PC-3 (cell line): Measurements from ENCODE around the gene FNDC10. TPM values are rescaled to one million over a fixed set of nuclear protein-coding genes. Genes with fewer than 3 reads are reported as not detected.

Source experiments
- ATAC-seq: fragments of 200-7000 bp; cut with Tn5 transposase; 2 replicates; pipeline ENCODE4 v1.9.1; 2020; ENCODE audit warnings: mild to moderate bottlenecking, moderate library complexity
- BruUV-seq: library from RNA; stranded (reverse); fragments of 400-500 nt; replicated peaks from 2 replicates; lab custom pipeline; 2021; lab: Mats Ljungman, UMichigan
- CTCF ChIA-PET: fragments of 300-600 bp; sonication (Branson Sonifier 250); formaldehyde crosslinking; loops from one replicate; lab custom pipeline; 2022; ENCODE audit warnings: antibody characterized with exemption; lab: Charles Lee
- POLR2A ChIA-PET: fragments of 300-600 bp; sonication (Branson Sonifier 250); formaldehyde crosslinking; loops from one replicate; lab custom pipeline; 2022; ENCODE audit warnings: antibody characterized with exemption; ENCODE audit not compliant: unreplicated experiment; lab: Charles Lee
- DNase-seq: peaks from one replicate; pipeline ENCODE4 v3.0.0-alpha.2; 2015
- H2AFZ ChIP-seq: fragments of 300-600 bp; sonication (generic); 2 replicates; pipeline ENCODE4 v1.6.0; 2016; ENCODE audit warnings: antibody characterized with exemption, low read length
- H3F3A ChIP-seq: fragments of 300-600 bp; sonication (generic); one replicate; pipeline ENCODE4 v1.6.0; 2017; ENCODE audit warnings: antibody characterized with exemption, low read length, control low read depth, mild to moderate bottlenecking; ENCODE audit not compliant: unreplicated experiment
- H3K27ac ChIP-seq: fragments of 300-600 bp; sonication (generic); 2 replicates; pipeline ENCODE4 v1.5.1; 2016; ENCODE audit warnings: mild to moderate bottlenecking, low read length
- H3K27me3 ChIP-seq: fragments of 300-600 bp; sonication (generic); 2 replicates; pipeline ENCODE4 v1.6.1; 2016; ENCODE audit warnings: low read length, mixed read lengths
- H3K36me3 ChIP-seq: fragments of 300-600 bp; sonication (generic); 2 replicates; pipeline ENCODE4 v1.6.1; 2016; ENCODE audit warnings: low read depth, mixed run types, low read length, mixed read lengths
- H3K4me1 ChIP-seq: fragments of 300-600 bp; sonication (generic); 2 replicates; pipeline ENCODE4 v1.5.1; 2016; ENCODE audit warnings: low read length; ENCODE audit not compliant: insufficient read depth
- H3K4me2 ChIP-seq: fragments of 300-600 bp; sonication (generic); 2 replicates; pipeline ENCODE4 v1.6.0; 2016; ENCODE audit warnings: low read length
- H3K4me3 ChIP-seq: fragments of 300-600 bp; sonication (generic); 2 replicates; pipeline ENCODE4 v1.5.1; 2016; ENCODE audit warnings: mild to moderate bottlenecking, low read length, mixed read lengths
- H3K79me2 ChIP-seq: fragments of 300-600 bp; sonication (generic); 2 replicates; pipeline ENCODE4 v1.6.1; 2017; ENCODE audit warnings: low read length, mixed read lengths
- H3K9ac ChIP-seq: fragments of 300-600 bp; sonication (generic); 2 replicates; pipeline ENCODE4 v1.6.0; 2016; ENCODE audit warnings: mild to moderate bottlenecking, low read length
- H3K9me2 ChIP-seq: fragments of 300-600 bp; sonication (generic); replicated peaks from 2 replicates; pipeline ENCODE4 v1.6.1; 2016; ENCODE audit warnings: mixed run types, low read length, mixed read lengths
- H3K9me3 ChIP-seq: fragments of 300-600 bp; sonication (generic); 2 replicates; pipeline ENCODE4 v1.6.1; 2016; ENCODE audit warnings: low read length, mixed read lengths
- H4K20me1 ChIP-seq: fragments of 300-600 bp; sonication (generic); 2 replicates; pipeline ENCODE4 v1.6.1; 2016; ENCODE audit warnings: low read length, mixed read lengths
- EZH2 ChIP-seq: fragments of 300-600 bp; sonication (generic); IDR thresholded peaks from one replicate; pipeline ENCODE4 v1.6.1; 2017; ENCODE audit warnings: antibody characterized with exemption, mild to moderate bottlenecking, low read length; ENCODE audit not compliant: unreplicated experiment
- EZH2phosphoT487 ChIP-seq: fragments of 300-600 bp; sonication (generic); IDR thresholded peaks from 2 replicates; pipeline ENCODE4 v1.6.1; 2018; ENCODE audit warnings: mild to moderate bottlenecking, antibody characterized with exemption, low read length, borderline replicate concordance
- intact Hi-C: fragments of 100-400 bp; cut with micrococcal nuclease; formaldehyde crosslinking; loops from 2 replicates; pipeline ENCODE4 v1.9.0; 2023
- total RNA-seq: library from RNA; depleted of rRNA; stranded (reverse); fragments of >200 nt; gene quantifications from 2 replicates; pipeline ENCODE4 v1.2.3, GENCODE V29; 2014
- TF ChIP-seq, protein P1 (sequence below): fragments of 300-600 bp; sonication (generic); conservative IDR thresholded peaks from 2 replicates; pipeline ENCODE4 v1.5.1; 2017; ENCODE audit warnings: antibody characterized with exemption, low read depth, mild to moderate bottlenecking, low read length

FNDC10 gene
- total RNA-seq, 1 experiment from 2014 or later = 8.8 TPM

DNA sequence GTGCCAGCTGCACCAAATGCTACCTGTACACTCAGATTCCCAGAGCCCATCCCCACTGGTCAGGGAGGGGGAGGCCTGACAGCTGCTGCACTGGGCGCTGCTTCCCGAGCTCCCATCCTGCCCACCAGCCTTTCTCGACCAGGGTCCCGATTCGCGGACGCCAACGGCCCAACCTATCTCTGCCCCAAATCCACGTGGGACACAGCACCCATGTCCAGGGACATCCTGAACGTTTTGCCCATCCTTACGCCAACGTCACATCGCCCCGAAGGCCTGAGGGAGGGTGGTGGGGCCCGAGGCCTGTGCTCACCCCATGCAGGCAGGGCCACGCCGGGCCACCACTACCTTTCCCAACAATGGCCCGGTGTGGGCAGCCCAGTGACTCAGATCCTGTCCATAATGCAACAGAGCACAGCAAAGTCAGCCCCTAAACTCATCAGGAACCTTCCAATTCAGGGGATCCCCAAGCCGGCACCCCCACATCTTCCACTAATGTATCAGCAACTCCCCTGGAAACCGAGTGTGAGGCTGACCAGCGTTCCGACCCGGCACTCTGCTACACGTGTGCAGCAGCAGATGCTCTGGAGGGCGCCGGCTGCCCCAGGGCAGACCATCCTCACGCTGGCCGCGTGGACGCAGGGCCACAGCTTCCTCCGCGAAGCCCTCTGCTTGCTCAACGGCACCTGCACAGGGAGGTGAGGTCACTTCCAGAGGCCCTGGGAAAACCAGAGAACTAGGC, 48.2 kb downstream of the FNDC10 start:
- intact Hi-C loops = no loop called here
- Histone ChIP-seq H3K27ac (no peak overlapping the region), H3K9me3 (no peaks in the 10 kb centered on the region), H3K9ac (no peak overlapping the region), H3K79me2 (peaks cover 55% of the 10 kb centered on the region), H3K4me1 (peaks cover 4% of the 10 kb centered on the region; the same call in 1 of the 2 replicates), H2AFZ (no peak overlapping the region), H3F3A (no peaks in the 10 kb centered on the region), H3K9me2 (no peaks in the 10 kb centered on the region), H3K4me2 (no peak overlapping the region), H3K27me3 (no peaks in the 10 kb centered on the region), H3K4me3 (no peak overlapping the region), H3K36me3 (peaks cover 10% of the 10 kb centered on the region; the same call in 1 of the 2 replicates), H4K20me1 (peaks cover 17% of the 10 kb centered on the region; the same call in 1 of the 2 replicates)
- ChIA-PET CTCF (no interaction called here), POLR2A (no interaction called here)
- no peak for ATAC-seq
- no peak for DNase-seq
- TF ChIP-seq EZH2phosphoT487 (no peak), EZH2 (no peak)
- TF ChIP-seq, protein P1, sequence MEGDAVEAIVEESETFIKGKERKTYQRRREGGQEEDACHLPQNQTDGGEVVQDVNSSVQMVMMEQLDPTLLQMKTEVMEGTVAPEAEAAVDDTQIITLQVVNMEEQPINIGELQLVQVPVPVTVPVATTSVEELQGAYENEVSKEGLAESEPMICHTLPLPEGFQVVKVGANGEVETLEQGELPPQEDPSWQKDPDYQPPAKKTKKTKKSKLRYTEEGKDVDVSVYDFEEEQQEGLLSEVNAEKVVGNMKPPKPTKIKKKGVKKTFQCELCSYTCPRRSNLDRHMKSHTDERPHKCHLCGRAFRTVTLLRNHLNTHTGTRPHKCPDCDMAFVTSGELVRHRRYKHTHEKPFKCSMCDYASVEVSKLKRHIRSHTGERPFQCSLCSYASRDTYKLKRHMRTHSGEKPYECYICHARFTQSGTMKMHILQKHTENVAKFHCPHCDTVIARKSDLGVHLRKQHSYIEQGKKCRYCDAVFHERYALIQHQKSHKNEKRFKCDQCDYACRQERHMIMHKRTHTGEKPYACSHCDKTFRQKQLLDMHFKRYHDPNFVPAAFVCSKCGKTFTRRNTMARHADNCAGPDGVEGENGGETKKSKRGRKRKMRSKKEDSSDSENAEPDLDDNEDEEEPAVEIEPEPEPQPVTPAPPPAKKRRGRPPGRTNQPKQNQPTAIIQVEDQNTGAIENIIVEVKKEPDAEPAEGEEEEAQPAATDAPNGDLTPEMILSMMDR = no peak
- BruUV-seq = no TSS peak

DNA sequence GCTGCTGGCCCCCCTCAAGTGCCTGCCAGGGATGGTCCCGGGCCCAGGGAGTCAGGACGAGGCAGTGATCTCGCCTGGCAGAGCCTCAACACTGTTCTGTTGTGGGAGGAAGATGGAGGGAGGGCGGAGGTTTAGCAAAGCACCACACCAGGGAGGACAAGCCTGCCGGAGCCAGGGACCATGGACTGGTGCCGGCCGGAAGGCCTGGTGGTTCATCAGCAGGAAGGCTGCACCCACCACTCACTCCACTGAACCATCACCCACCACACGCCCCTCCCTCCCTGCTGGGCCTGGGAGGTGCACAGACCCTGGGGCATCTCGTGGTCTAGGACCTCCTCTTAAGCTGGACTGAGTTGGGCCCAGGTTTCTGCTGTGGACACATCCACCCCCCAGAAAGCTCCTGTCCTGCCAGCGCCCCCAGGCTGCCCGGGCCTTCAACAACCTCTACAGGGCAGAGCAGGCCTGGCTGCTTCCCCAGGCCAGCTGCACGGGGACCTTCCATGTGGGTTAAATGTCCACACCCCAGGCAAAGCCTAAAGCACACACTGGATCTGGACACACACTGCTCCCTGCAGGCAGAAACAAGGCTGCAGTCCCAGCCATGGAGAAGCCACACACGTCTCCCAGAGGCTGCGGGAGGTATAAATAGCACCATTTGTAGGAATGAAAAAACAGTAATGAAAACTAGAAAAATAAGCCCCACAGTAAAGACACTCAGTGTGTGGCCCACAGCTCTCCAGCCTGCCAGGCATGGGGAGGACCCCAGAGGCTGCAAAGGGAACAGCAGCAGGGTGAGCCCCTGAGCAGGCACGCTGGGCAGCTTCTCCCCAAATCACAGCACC, 49.1 kb downstream of the FNDC10 start:
- H3K4me1 ChIP-seq = peaks cover 4% of the 10 kb centered on the region; the same call in 1 of the 2 replicates
- no TSS peak for BruUV-seq
- peaks cover 52% of the 10 kb centered on the region for H3K79me2 ChIP-seq
- no peak overlapping the region for H3K4me2 ChIP-seq
- intact Hi-C loops = no loop called here
- H4K20me1 ChIP-seq = peaks cover 17% of the 10 kb centered on the region; the same call in 1 of the 2 replicates
- ChIA-PET CTCF (no interaction called here), POLR2A (no interaction called here)
- H3K9ac ChIP-seq = no peak overlapping the region
- H3K9me2 ChIP-seq = no peaks in the 10 kb centered on the region
- H3K9me3 ChIP-seq = no peaks in the 10 kb centered on the region
- H3K36me3 ChIP-seq = peaks cover 7% of the 10 kb centered on the region; the same call in 1 of the 2 replicates
- no peak overlapping the region for H2AFZ ChIP-seq
- DNase-seq = peak; percentile 34
- H3F3A ChIP-seq = no peaks in the 10 kb centered on the region
- TF ChIP-seq EZH2phosphoT487 (no peak), EZH2 (no peak)
- TF ChIP-seq, protein P1 = peak; percentile 67
- H3K27ac ChIP-seq = no peak overlapping the region
- H3K4me3 ChIP-seq = no peak overlapping the region
- no peaks in the 10 kb centered on the region for H3K27me3 ChIP-seq
- ATAC-seq = peak; percentile 34
